IPS DF 6.9 (cell line): ENCODE measurements around the gene KCNJ2.

Source experiments
- DNase-seq: peaks from one replicate; pipeline ENCODE4 v3.0.0-alpha.2; 2013; ENCODE audit warnings: low read depth, low spot score
- H3K27ac ChIP-seq: one replicate; pipeline ENCODE4 v1.5.1; 2013; ENCODE audit warnings: low read length, control low read depth
- H3K27me3 ChIP-seq: 2 replicates; pipeline ENCODE4 v1.6.1; 2013; ENCODE audit warnings: mild to moderate bottlenecking, low read length; ENCODE audit not compliant: control insufficient read depth, insufficient read depth
- H3K36me3 ChIP-seq: 2 replicates; pipeline ENCODE4 v1.6.1; 2013; ENCODE audit warnings: low read length; ENCODE audit not compliant: control insufficient read depth, insufficient read depth
- H3K4me1 ChIP-seq: 2 replicates; pipeline ENCODE4 v1.6.1; 2013; ENCODE audit warnings: low read length; ENCODE audit not compliant: control insufficient read depth, insufficient read depth
- H3K4me3 ChIP-seq: 2 replicates; pipeline ENCODE4 v1.5.1; 2013; ENCODE audit warnings: mild to moderate bottlenecking, low read length
- H3K9me3 ChIP-seq: 2 replicates; pipeline ENCODE4 v1.6.1; 2013; ENCODE audit warnings: low read length, inconsistent platforms; ENCODE audit not compliant: control insufficient read depth, insufficient read depth
- WGBS: extraction: QIAGEN DNeasy Blood & Tissue Kit; methylation state at CpG from one replicate; pipeline ENCODE4 v1.1.7; 2013; ENCODE audit warnings: mixed read lengths, missing lambda C conversion rate; ENCODE audit not compliant: insufficient read length, insufficient coverage; 5-methylcytosine and 5-hydroxymethylcytosine counted together

KCNJ2 gene

GRCh38 chr17:70132505-70132904, 36.8 kb upstream of the KCNJ2 start:
- Histone ChIP-seq H3K27ac (no peak overlapping the region), H3K36me3 (no peaks in the 10 kb centered on the region), H3K4me1 (no peaks in the 10 kb centered on the region), H3K4me3 (no peak overlapping the region), H3K27me3 (no peaks in the 10 kb centered on the region), H3K9me3 (no peaks in the 10 kb centered on the region)
- no CpG with 5 or more reads among the region's 11 CpGs for WGBS
- no peak for DNase-seq

- Histone ChIP-seq H3K36me3 (no peaks in the 10 kb centered on the region), H3K27me3 (no peaks in the 10 kb centered on the region), H3K9me3 (no peaks in the 10 kb centered on the region), H3K4me3 (no peak overlapping the region), H3K4me1 (no peaks in the 10 kb centered on the region), H3K27ac (no peak overlapping the region)
- no peak for DNase-seq
- no CpG with 5 or more reads among the region's 8 CpGs for WGBS
Measured at GRCh38 chr17:70134042-70134441, 35.3 kb upstream of the KCNJ2 start.

GRCh38 chr17:70134777-70135176, 34.6 kb upstream of the KCNJ2 start:
- no peak for DNase-seq
- WGBS = no CpG with 5 or more reads among the region's 1 CpG
- Histone ChIP-seq H3K4me1 (no peaks in the 10 kb centered on the region), H3K4me3 (no peak overlapping the region), H3K27ac (no peak overlapping the region), H3K27me3 (no peaks in the 10 kb centered on the region), H3K9me3 (no peaks in the 10 kb centered on the region), H3K36me3 (no peaks in the 10 kb centered on the region)

- no peaks in the 10 kb centered on the region for H3K27me3 ChIP-seq
- H3K4me3 ChIP-seq = no peak overlapping the region
- H3K9me3 ChIP-seq = no peaks in the 10 kb centered on the region
- H3K36me3 ChIP-seq = no peaks in the 10 kb centered on the region
- H3K27ac ChIP-seq = no peak overlapping the region
- H3K4me1 ChIP-seq = no peaks in the 10 kb centered on the region
- WGBS = no CpG with 5 or more reads among the region's 5 CpGs
- no peak for DNase-seq
Measured at GRCh38 chr17:70136131-70136530, 33.2 kb upstream of the KCNJ2 start.

GRCh38 chr17:70137451-70138230, 31.7 kb upstream of the KCNJ2 start:
- no peak overlapping the region for H3K4me3 ChIP-seq
- WGBS = no CpG with 5 or more reads among the region's 9 CpGs

GRCh38 chr17:70138291-70138865, 31.0 kb upstream of the KCNJ2 start:
- DNase-seq = no peak
- Histone ChIP-seq H3K36me3 (no peaks in the 10 kb centered on the region), H3K4me1 (no peaks in the 10 kb centered on the region), H3K9me3 (no peaks in the 10 kb centered on the region), H3K27me3 (no peaks in the 10 kb centered on the region), H3K27ac (no peak overlapping the region), H3K4me3 (no peak overlapping the region)
- no CpG with 5 or more reads among the region's 3 CpGs for WGBS

More at GRCh38 chr17:70137451-70138230, 31.7 kb upstream of the KCNJ2 start:
- Histone ChIP-seq H3K36me3 (no peaks in the 10 kb centered on the region), H3K4me1 (no peaks in the 10 kb centered on the region), H3K9me3 (no peaks in the 10 kb centered on the region), H3K27me3 (no peaks in the 10 kb centered on the region), H3K27ac (no peak overlapping the region)
- no peak for DNase-seq

GRCh38 chr17:70139449-70139993, 29.8 kb upstream of the KCNJ2 start:
- no peak for DNase-seq
- Histone ChIP-seq H3K4me1 (no peaks in the 10 kb centered on the region), H3K27ac (no peak overlapping the region), H3K27me3 (no peaks in the 10 kb centered on the region), H3K4me3 (no peak overlapping the region), H3K9me3 (no peaks in the 10 kb centered on the region), H3K36me3 (no peaks in the 10 kb centered on the region)
- no CpG with 5 or more reads among the region's 3 CpGs for WGBS

GRCh38 chr17:70144260-70144846, 25.0 kb upstream of the KCNJ2 start:
- Histone ChIP-seq H3K27ac (no peak overlapping the region), H3K9me3 (no peaks in the 10 kb centered on the region), H3K4me3 (no peak overlapping the region), H3K36me3 (no peaks in the 10 kb centered on the region), H3K4me1 (no peaks in the 10 kb centered on the region), H3K27me3 (no peaks in the 10 kb centered on the region)
- no CpG with 5 or more reads among the region's 6 CpGs for WGBS
- DNase-seq = no peak

GRCh38 chr17:70153210-70153609, 16.1 kb upstream of the KCNJ2 start:
- DNase-seq = no peak
- Histone ChIP-seq H3K36me3 (no peaks in the 10 kb centered on the region), H3K4me1 (no peaks in the 10 kb centered on the region), H3K4me3 (no peak overlapping the region), H3K27me3 (no peaks in the 10 kb centered on the region), H3K9me3 (no peaks in the 10 kb centered on the region), H3K27ac (no peak overlapping the region)
- no CpG with 5 or more reads among the region's 3 CpGs for WGBS

- no peaks in the 10 kb centered on the region for H3K27me3 ChIP-seq
- DNase-seq = no peak
- H3K4me3 ChIP-seq = no peak overlapping the region
- H3K4me1 ChIP-seq = no peaks in the 10 kb centered on the region
- H3K27ac ChIP-seq = no peak overlapping the region
- WGBS = no CpG with 5 or more reads among the region's 4 CpGs
- H3K9me3 ChIP-seq = no peaks in the 10 kb centered on the region
- no peaks in the 10 kb centered on the region for H3K36me3 ChIP-seq
Measured at GRCh38 chr17:70157151-70157550, 12.2 kb upstream of the KCNJ2 start.
